ENCODE results near the gene ARAF.

GRCh38 chrX:47572773-47573340 lies 11.9 kb downstream of the ARAF start:
- TF ChIP-seq CTCF (conservative IDR thresholded peaks at IDR 0.05) (no peak), EZH2 (IDR thresholded peaks at IDR 0.05; ENCODE audit: low read depth) (no peak)
